ENCODE data around the gene PNLIPRP2. TPM values are rescaled to one million over a fixed set of nuclear protein-coding genes. Genes with fewer than 3 reads are reported as not detected.

The PNLIPRP2 gene
- total RNA-seq, 4 donors from 2014 or later: 0.42 to 4.1 (median 2.4) TPM; not detected in 1

DNA sequence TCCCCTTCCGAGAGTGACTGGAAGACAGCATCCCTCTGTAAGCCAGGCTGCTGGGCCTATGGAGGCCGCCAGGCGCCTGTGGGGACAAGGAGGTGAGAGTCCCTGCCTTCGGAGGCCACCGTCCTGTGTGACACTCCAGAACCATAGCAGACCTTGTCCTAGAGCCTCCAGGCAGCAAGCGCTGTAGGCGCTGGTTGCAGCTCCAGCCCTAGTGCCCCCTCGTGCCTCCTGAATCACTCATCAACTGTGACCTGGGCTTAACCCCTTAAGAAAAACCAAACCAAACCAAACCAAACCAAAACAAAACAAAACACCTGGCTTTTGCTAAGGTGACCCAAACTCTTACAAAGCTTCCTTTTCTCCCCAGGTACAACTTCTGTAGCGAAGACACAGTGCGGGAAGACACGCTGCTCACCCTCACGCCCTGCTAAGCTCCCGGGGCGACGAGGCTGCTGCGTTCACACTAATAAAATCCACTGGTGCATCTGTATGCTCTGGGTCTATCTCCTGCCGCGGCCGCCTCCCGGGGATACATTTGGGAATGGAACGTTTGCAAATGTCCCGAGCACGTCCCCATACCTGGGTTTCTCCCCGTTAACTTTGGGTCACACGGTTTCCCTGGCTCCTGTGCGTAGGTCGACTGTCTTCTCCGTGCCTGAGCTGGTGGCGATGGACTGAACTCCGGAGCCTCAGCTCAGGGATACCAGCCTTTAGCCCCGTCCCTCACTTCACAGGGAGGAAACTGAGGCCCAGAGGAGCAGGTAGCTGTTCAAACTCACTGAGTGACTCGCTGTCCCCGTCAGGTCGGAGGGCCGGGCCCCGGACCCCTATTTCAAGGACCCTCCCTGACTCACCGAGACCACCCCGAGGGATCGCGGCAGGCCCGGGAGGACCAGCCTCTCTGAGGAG lies 11.8 kb upstream of the PNLIPRP2 start:
- H3K27me3 ChIP-seq: peaks cover 0 to 25% of the 10 kb centered on the region in 2 donors
- DNase-seq (ENCODE audit: low spot score in 2 of 2): no peak
- H3K36me3 ChIP-seq: no peaks in the 10 kb centered on the region
- peaks cover 0 to 16% (median 0%) of the 10 kb centered on the region in 4 donors for H3K9me3 ChIP-seq
- TF ChIP-seq CTCF (IDR thresholded peaks at IDR 0.05) (no peak), POLR2A (IDR thresholded peaks at IDR 0.05) (no peak)
- H3K27ac ChIP-seq: no peak overlapping the region
- peak overlapping the region in 2 of 4 donors; percentile 9 to 26 for H3K4me3 ChIP-seq
- no peaks in the 10 kb centered on the region for H3K4me1 ChIP-seq
- WGBS, 2 donors: 35% methylated on average over 32 to 41 of the region's 41 CpGs

GRCh38 chr10:116610443-116611152 lies 10.2 kb upstream of the PNLIPRP2 start:
- peaks cover 0 to 25% of the 10 kb centered on the region in 2 donors for H3K27me3 ChIP-seq
- H3K4me1 ChIP-seq: no peaks in the 10 kb centered on the region
- TF ChIP-seq POLR2A (IDR thresholded peaks at IDR 0.05) (no peak), CTCF (IDR thresholded peaks at IDR 0.05) (no peak), EP300 (IDR thresholded peaks at IDR 0.05) (no peak)
- WGBS, 2 donors: 95 to 96% methylated on average over 13 of the region's 13 CpGs
- H3K9me3 ChIP-seq: peaks cover 0 to 19% (median 0%) of the 10 kb centered on the region in 4 donors
- no peak overlapping the region for H3K4me3 ChIP-seq
- H3K27ac ChIP-seq: no peak overlapping the region
- H3K36me3 ChIP-seq: no peaks in the 10 kb centered on the region
- DNase-seq (ENCODE audit: low spot score in 2 of 2): no peak

DNA sequence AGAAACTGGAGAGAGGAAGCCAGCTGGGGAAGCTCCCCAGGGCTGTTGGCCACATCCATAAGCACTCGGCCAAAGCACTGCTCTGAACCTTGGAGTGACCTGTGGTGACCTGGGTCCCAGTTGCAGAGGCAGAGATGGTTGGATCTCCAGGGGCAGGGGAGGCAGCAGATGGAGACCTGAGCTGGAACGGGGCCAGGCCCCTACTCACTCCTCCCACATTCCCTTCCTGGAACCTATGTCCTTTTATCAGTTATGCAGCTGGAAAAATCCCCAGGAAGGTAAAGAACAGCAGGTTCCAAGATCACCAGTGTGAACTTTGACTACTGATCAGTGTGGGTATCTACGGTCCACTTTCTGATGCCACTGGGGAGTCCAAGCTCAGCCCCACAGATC lies 9.6 kb upstream of the PNLIPRP2 start:
- Histone ChIP-seq H3K9me3 (peaks cover 0 to 19% (median 0%) of the 10 kb centered on the region in 4 donors), H3K27me3 (peaks cover 0 to 25% of the 10 kb centered on the region in 2 donors), H3K27ac (no peak overlapping the region), H3K4me1 (no peaks in the 10 kb centered on the region), H3K36me3 (no peaks in the 10 kb centered on the region), H3K4me3 (no peak overlapping the region)
- WGBS, 2 donors: 77 to 90% methylated on average over 3 of the region's 3 CpGs
- TF ChIP-seq POLR2A (IDR thresholded peaks at IDR 0.05) (no peak), EP300 (IDR thresholded peaks at IDR 0.05) (no peak), CTCF (IDR thresholded peaks at IDR 0.05) (no peak)
- DNase-seq (ENCODE audit: low spot score in 2 of 2): no peak

- no peaks in the 10 kb centered on the region for H3K36me3 ChIP-seq
- H3K4me1 ChIP-seq: no peaks in the 10 kb centered on the region
- H3K9me3 ChIP-seq: peaks cover 0 to 19% (median 0%) of the 10 kb centered on the region in 4 donors
- no peak for TF ChIP-seq CTCF (IDR thresholded peaks at IDR 0.05)
- no peak for TF ChIP-seq POLR2A (IDR thresholded peaks at IDR 0.05)
- no peak for TF ChIP-seq EP300 (IDR thresholded peaks at IDR 0.05)
- H3K27ac ChIP-seq: no peak overlapping the region
- no peak for DNase-seq (ENCODE audit: low spot score in 2 of 2)
- 83 to 87% methylated on average over 8 of the region's 8 CpGs for WGBS, 2 donors
- H3K4me3 ChIP-seq: no peak overlapping the region
- peaks cover 0 to 25% of the 10 kb centered on the region in 2 donors for H3K27me3 ChIP-seq
These were observed 8.5 kb upstream of the PNLIPRP2 start for GRCh38 chr10:116612107-116612769.

All from tibial nerve (tissue), 4 donors.